ENCODE results near the gene ZNF264. TPM values are rescaled to one million over a fixed set of nuclear protein-coding genes. Genes with fewer than 3 reads are reported as not detected.
"Not testable (repeated sequence)": the region's sequence is repeated elsewhere in the genome, so short reads cannot be mapped to it uniquely, and the experiment has no call there.

ZNF264 gene
- total and polyA plus RNA-seq, 2 of the 8 experiments (the other 6 are each of a cell fraction or from before 2014, with no cell fraction given): 3.6 to 20.0 TPM

- H3K4me3 ChIP-seq (ENCODE audit: extremely low read depth in 1 of 4, insufficient read depth in 2 of 4, low read depth in 3 of 4, low read length in 4 of 4); H3K56ac ChIP-seq (replicated peaks; ENCODE audit: insufficient read length, low read depth, low read length); H3K79me2 ChIP-seq (ENCODE audit: control insufficient read depth in 1 of 2, insufficient read depth in 2 of 2, low read length in 2 of 2); DNase-seq (ENCODE audit: low read depth in 1 of 2, low spot score in 2 of 2); H2AFZ ChIP-seq (ENCODE audit: low read length); H3K4ac ChIP-seq (replicated peaks; ENCODE audit: insufficient read length, low read depth, low read length); H2BK15ac ChIP-seq (ENCODE audit: low read length); H3K27me3 ChIP-seq (replicated peaks in 1 of 4; ENCODE audit: control insufficient read depth in 3 of 4, extremely low read depth in 1 of 4, insufficient read depth in 3 of 4, low read length in 3 of 4); H4K8ac ChIP-seq (ENCODE audit: extremely low read depth, insufficient read depth, low read length); H2AK5ac ChIP-seq (ENCODE audit: low read depth, low read length); H4K91ac ChIP-seq (replicated peaks; ENCODE audit: insufficient read length, low read length); H3K79me1 ChIP-seq (ENCODE audit: low read depth, low read length); CTCF ChIA-PET (ENCODE audit: partially characterized antibody); H3K27ac ChIP-seq (ENCODE audit: low read depth, low read length); H3K9me3 ChIP-seq (ENCODE audit: insufficient read depth in 2 of 2, low read depth in 1 of 2, low read length in 1 of 2); H3K14ac ChIP-seq (ENCODE audit: insufficient read length); H2BK5ac ChIP-seq (ENCODE audit: low read depth, low read length); H3K23ac ChIP-seq (ENCODE audit: insufficient read length); H2BK12ac ChIP-seq (ENCODE audit: low read depth, low read length); H3K9ac ChIP-seq (replicated peaks in 1 of 4; ENCODE audit: extremely low read depth in 1 of 4, low read depth in 3 of 4, low read length in 3 of 4); H4K20me1 ChIP-seq (replicated peaks in 1 of 2; ENCODE audit: control insufficient read depth in 1 of 2, insufficient read depth in 2 of 2, low read length in 2 of 2); H3K4me1 ChIP-seq (replicated peaks in 1 of 4; ENCODE audit: control insufficient read depth in 3 of 4, insufficient read depth in 4 of 4, low read length in 3 of 4); H3K4me2 ChIP-seq (ENCODE audit: insufficient read depth in 1 of 2, low read depth in 2 of 2, low read length in 2 of 2); H3K18ac ChIP-seq (ENCODE audit: extremely low read depth, low read length); H2BK20ac ChIP-seq (ENCODE audit: low read length); H4K5ac ChIP-seq (ENCODE audit: insufficient read length, low read depth, low read length); H3K23me2 ChIP-seq (ENCODE audit: low read depth, low read length); FAIRE-seq; H2BK120ac ChIP-seq (replicated peaks; ENCODE audit: low read depth, low read length): not testable (repeated sequence)
- POLR2A ChIA-PET (ENCODE audit: partially characterized antibody): interaction anchor here (1.0 kb wide), 1 partner anchor 10 kb away, joined by 3 read pairs; no protein-coding TSS in a partner anchor
- WGBS, 2 experiments (ENCODE audit: extremely low coverage in 1 of 2, insufficient coverage in 1 of 2, insufficient read length in 1 of 2, insufficient replicate concordance in 2 of 2, low coverage in 1 of 2, low lambda C conversion rate in 2 of 2, missing lambda C conversion rate in 1 of 2): 92% methylated on average over 11 of the region's 11 CpGs; no CpG with 5 or more reads in 1 of the 2 experiments
- H3K36me3 ChIP-seq (ENCODE audit: control insufficient read depth in 2 of 4, insufficient read depth in 4 of 4, low read length in 3 of 4): peaks cover 4 to 36% (median 28%) of the 10 kb centered on the region in 4 experiments; a peak in 7 of 8 replicates
Observed at GRCh38 chr19:57253767-57254166, 62.5 kb downstream of the ZNF264 start.

Measured in H1 (cell line).